CD14-positive monocyte (primary cell): ENCODE results near the gene CDH15. TPM values are rescaled to one million over a fixed set of nuclear protein-coding genes. Genes with fewer than 3 reads are reported as not detected.

ENCODE experiments used
- DNase-seq, 3 donors: peaks; one replicate each; pipeline ENCODE4 v3.0.0-alpha.2; 2011 to 2022
- H2AFZ ChIP-seq: 2 replicates; pipeline ENCODE4 v1.6.0; 2012; ENCODE audit warnings: mild to moderate bottlenecking, low read depth, low read length, inconsistent platforms; ENCODE audit not compliant: insufficient read depth, poor library complexity, severe bottlenecking
- H3K27ac ChIP-seq, 2 donors: 1 replicate in 1 of 2; 2 replicates in 1 of 2; pipeline ENCODE4 v1.5.1; 2012 to 2013; ENCODE audit warnings: low read length in 2 of 2, control low read depth in 1 of 2, inconsistent platforms in 1 of 2, low read depth in 1 of 2, mild to moderate bottlenecking in 1 of 2
- H3K27me3 ChIP-seq, 2 donors: one replicate each; pipeline versions ENCODE4 v1.6.0 to v1.6.1; 2011 to 2013; ENCODE audit warnings: low read length in 2 of 2; ENCODE audit not compliant: control insufficient read depth in 2 of 2, insufficient read depth in 2 of 2
- H3K36me3 ChIP-seq, 2 donors: replicated peaks in 1 of 2; 1 replicate in 1 of 2; 2 replicates in 1 of 2; pipeline versions ENCODE4 v1.5.1 to v1.6.1; 2012 to 2013; ENCODE audit warnings: low read length in 2 of 2, control low read depth in 1 of 2, inconsistent platforms in 1 of 2, mild to moderate bottlenecking in 1 of 2; ENCODE audit not compliant: insufficient read depth in 2 of 2, control insufficient read depth in 1 of 2
- H3K4me1 ChIP-seq, 2 donors: 1 replicate in 1 of 2; 2 replicates in 1 of 2; pipeline versions ENCODE4 v1.5.1 to v1.6.1; 2012 to 2013; ENCODE audit warnings: low read length in 2 of 2, control low read depth in 1 of 2, inconsistent platforms in 1 of 2, mild to moderate bottlenecking in 1 of 2, moderate library complexity in 1 of 2; ENCODE audit not compliant: insufficient read depth in 2 of 2, control insufficient read depth in 1 of 2
- H3K4me2 ChIP-seq: replicated peaks from 2 replicates; pipeline ENCODE3; 2012; ENCODE audit warnings: low read length, moderate library complexity, mild to moderate bottlenecking; ENCODE audit not compliant: poor library complexity, severe bottlenecking; ENCODE audit errors: extremely low read depth
- H3K4me3 ChIP-seq, 3 experiments: fragments of 200-600 bp in 1 of 3; sonication (generic) in 1 of 3; replicated peaks in 1 of 3; 1 replicate in 2 of 3; 2 replicates in 1 of 3; pipeline ENCODE4 v1.5.1; 2011 to 2013; ENCODE audit warnings: low read length in 3 of 3, mild to moderate bottlenecking in 3 of 3, control low read depth in 2 of 3, low read depth in 2 of 3, inconsistent platforms in 1 of 3, moderate library complexity in 1 of 3
- H3K79me2 ChIP-seq: 2 replicates; pipeline ENCODE4 v1.6.0; 2012; ENCODE audit warnings: mild to moderate bottlenecking, control low read depth, inconsistent platforms, low read length, moderate library complexity; ENCODE audit not compliant: insufficient read depth
- H3K9ac ChIP-seq: 2 replicates; pipeline ENCODE4 v1.6.0; 2017; ENCODE audit warnings: low read length, mild to moderate bottlenecking; ENCODE audit not compliant: insufficient read depth, poor library complexity, severe bottlenecking
- H3K9me3 ChIP-seq, 2 donors: replicated peaks in 1 of 2; 1 replicate in 1 of 2; 2 replicates in 1 of 2; pipeline versions ENCODE4 v1.5.1 to v1.6.1; 2012 to 2013; ENCODE audit warnings: low read length in 2 of 2, control low read depth in 1 of 2; ENCODE audit not compliant: control insufficient read depth in 1 of 2, insufficient read depth in 1 of 2
- H4K20me1 ChIP-seq: 2 replicates; pipeline ENCODE4 v1.6.0; 2012; ENCODE audit warnings: mild to moderate bottlenecking, low read length, control low read depth, moderate library complexity; ENCODE audit not compliant: insufficient read depth
- H3K27ac Mint-ChIP-seq, 7 donors: one replicate each; pipeline ENCODE4 v1.8.0; 2020; ENCODE audit warnings: mild to moderate bottlenecking in 7 of 7, mixed read lengths in 7 of 7, moderate library complexity in 6 of 7, inconsistent platforms in 2 of 7
- H3K27me3 Mint-ChIP-seq, 3 donors: one replicate each; pipeline ENCODE4 v1.8.0; 2021 to 2022; ENCODE audit warnings: low read depth in 3 of 3, mild to moderate bottlenecking in 3 of 3, mixed read lengths in 3 of 3, moderate library complexity in 3 of 3, inconsistent platforms in 1 of 3
- H3K36me3 Mint-ChIP-seq, 2 donors: one replicate each; pipeline ENCODE4 v1.8.0; 2020; ENCODE audit warnings: mixed read lengths in 2 of 2, inconsistent platforms in 1 of 2, mild to moderate bottlenecking in 1 of 2
- H3K4me1 Mint-ChIP-seq: one replicate; pipeline ENCODE4 v1.8.0; 2020; ENCODE audit warnings: mild to moderate bottlenecking, mixed read lengths
- H3K4me3 Mint-ChIP-seq, 2 donors: one replicate each; pipeline ENCODE4 v1.8.0; 2020; ENCODE audit warnings: mild to moderate bottlenecking in 2 of 2, mixed read lengths in 2 of 2, moderate library complexity in 1 of 2
- H3K9me3 Mint-ChIP-seq, 7 donors: one replicate each; pipeline ENCODE4 v1.8.0; 2020 to 2022; ENCODE audit warnings: mixed read lengths in 7 of 7, mild to moderate bottlenecking in 6 of 7, moderate library complexity in 6 of 7, inconsistent platforms in 2 of 7
- WGBS: methylation state at CpG from one replicate; pipeline ENCODE4 v1.1.5; 2013; ENCODE audit warnings: missing lambda C conversion rate; ENCODE audit not compliant: insufficient coverage; 5-methylcytosine and 5-hydroxymethylcytosine counted together
- intact Hi-C, 2 donors: fragments of 100-400 bp; cut with micrococcal nuclease; formaldehyde crosslinking; loops; one replicate each; pipeline versions ENCODE4 v1.15.0 to v1.15.1; 2023
- polyA plus RNA-seq, 3 donors: library from polyadenylated mRNA; depleted of rRNA in 1 of 3; unstranded in 2 of 3; stranded (reverse) in 1 of 3; fragments of 300-500 nt in 2 of 3; fragments of >200 nt in 1 of 3; fragmentation: Illumina TruSeq in 2 of 3; gene quantifications; 1 replicate in 2 of 3; 2 replicates in 1 of 3; pipeline ENCODE4 v1.2.3, GENCODE V29; 2012 to 2021
- TF ChIP-seq, protein P1 (sequence below): fragments of 200-600 bp; IDR thresholded peaks from one replicate; pipeline ENCODE4 v1.8.0; 2022; ENCODE audit warnings: antibody characterized with exemption, mild to moderate bottlenecking

Gene CDH15
- polyA plus RNA-seq, 3 donors, result not detected

DNA sequence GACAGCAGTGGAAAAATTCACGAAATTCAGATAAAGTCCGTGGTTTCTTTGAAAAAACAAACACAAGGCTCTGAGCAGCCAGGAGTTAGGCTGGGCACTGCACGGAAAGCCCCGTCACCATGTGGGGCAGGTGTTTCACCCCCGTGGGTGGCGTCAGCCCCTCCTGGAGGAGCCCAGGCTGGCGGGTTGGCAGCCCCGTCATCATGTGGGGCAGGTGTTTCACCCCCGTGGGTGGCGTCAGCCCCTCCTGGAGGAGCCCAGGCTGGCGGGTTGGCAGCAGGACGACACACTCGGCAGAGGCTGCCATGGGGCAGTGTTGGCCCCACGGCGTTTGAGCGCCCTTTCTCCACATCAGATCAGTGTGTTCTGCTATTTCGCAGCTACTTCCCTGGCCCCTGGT, 39.8 kb upstream of the CDH15 start:
- Histone ChIP-seq H3K9me3 (peaks cover 0 to 9% of the 10 kb centered on the region in 2 donors), H3K27me3 (no peaks in the 10 kb centered on the region), H3K4me1 (no peaks in the 10 kb centered on the region), H2AFZ (no peak overlapping the region), H3K4me2 (no peak overlapping the region), H3K79me2 (no peaks in the 10 kb centered on the region), H3K9ac (no peak overlapping the region), H4K20me1 (peaks cover 18% of the 10 kb centered on the region), H3K27ac (no peak overlapping the region), H3K4me3 (no peak overlapping the region), H3K36me3 (peaks cover 50 to 83% of the 10 kb centered on the region in 2 donors)
- Mint-ChIP-seq H3K27me3 (no peaks in the 10 kb centered on the region), H3K36me3 (peaks cover 56 to 89% of the 10 kb centered on the region in 2 donors), H3K4me1 (no peaks in the 10 kb centered on the region), H3K4me3 (no peak overlapping the region), H3K27ac (peak overlapping the region in 1 of 7 donors; percentile 15), H3K9me3 (peaks cover 5 to 11% (median 8%) of the 10 kb centered on the region in 7 donors)
- TF ChIP-seq, protein P1, sequence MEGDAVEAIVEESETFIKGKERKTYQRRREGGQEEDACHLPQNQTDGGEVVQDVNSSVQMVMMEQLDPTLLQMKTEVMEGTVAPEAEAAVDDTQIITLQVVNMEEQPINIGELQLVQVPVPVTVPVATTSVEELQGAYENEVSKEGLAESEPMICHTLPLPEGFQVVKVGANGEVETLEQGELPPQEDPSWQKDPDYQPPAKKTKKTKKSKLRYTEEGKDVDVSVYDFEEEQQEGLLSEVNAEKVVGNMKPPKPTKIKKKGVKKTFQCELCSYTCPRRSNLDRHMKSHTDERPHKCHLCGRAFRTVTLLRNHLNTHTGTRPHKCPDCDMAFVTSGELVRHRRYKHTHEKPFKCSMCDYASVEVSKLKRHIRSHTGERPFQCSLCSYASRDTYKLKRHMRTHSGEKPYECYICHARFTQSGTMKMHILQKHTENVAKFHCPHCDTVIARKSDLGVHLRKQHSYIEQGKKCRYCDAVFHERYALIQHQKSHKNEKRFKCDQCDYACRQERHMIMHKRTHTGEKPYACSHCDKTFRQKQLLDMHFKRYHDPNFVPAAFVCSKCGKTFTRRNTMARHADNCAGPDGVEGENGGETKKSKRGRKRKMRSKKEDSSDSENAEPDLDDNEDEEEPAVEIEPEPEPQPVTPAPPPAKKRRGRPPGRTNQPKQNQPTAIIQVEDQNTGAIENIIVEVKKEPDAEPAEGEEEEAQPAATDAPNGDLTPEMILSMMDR, result no peak
- DNase-seq, result no peak
- intact Hi-C loops, result no loop called here
- WGBS, result 93% methylated on average over 17 of the region's 17 CpGs

DNA sequence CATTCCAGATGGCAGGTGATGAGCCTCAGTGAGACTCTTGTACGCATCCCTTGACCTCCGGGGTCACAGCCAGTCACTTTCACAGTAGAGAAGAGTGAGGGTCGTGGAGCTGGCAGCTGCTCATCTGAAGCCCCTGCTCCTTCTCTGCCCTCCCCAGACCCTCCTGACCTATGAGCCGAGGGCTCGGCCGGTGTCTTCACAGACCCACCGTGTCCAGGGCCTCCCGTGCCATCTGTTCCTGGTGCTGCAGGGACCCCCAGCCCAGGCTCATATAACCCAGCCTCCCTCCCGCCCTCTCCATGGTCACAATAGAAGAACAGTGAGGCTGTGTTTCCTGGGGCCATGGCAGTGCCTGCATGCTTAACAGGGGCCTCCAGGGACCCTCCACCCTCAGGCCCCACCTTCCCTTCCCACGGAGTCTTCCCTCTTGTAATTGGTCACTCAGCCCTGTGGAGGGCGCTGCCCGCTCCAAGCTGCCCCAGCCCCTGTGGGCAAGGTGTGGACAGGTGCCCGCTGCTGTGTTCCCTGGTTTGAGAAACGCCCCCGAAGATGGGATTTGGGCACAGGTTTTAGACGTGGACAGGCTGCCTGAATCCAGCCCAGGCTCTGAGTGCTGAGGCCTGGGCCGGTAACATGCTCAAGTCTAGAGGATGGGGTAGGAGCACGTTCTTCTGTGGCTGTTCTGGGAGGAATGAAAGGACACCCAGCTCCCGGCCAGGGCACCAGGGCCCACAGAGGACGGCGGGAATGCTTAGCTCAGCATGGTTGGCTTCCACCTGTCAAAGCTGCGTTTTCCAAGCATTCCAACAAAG, 39.1 kb upstream of the CDH15 start:
- H3K4me2 ChIP-seq, result no peak overlapping the region
- H3K79me2 ChIP-seq, result no peaks in the 10 kb centered on the region
- no peaks in the 10 kb centered on the region for H3K4me1 ChIP-seq
- 97% methylated on average over 17 of the region's 22 CpGs for WGBS
- H3K9ac ChIP-seq, result no peak overlapping the region
- peak overlapping the region in 1 of 7 donors; percentile 66 for H3K27ac Mint-ChIP-seq
- H3K4me3 Mint-ChIP-seq, result no peak overlapping the region
- H3K27me3 Mint-ChIP-seq, result no peaks in the 10 kb centered on the region
- H3K9me3 ChIP-seq, result peaks cover 0 to 9% of the 10 kb centered on the region in 2 donors
- H3K36me3 ChIP-seq, result peaks cover 53 to 85% of the 10 kb centered on the region in 2 donors
- H3K4me1 Mint-ChIP-seq, result no peaks in the 10 kb centered on the region
- no peak overlapping the region for H3K27ac ChIP-seq
- DNase-seq, result no peak
- no peak overlapping the region for H3K4me3 ChIP-seq
- peaks cover 18% of the 10 kb centered on the region for H4K20me1 ChIP-seq
- no peak overlapping the region for H2AFZ ChIP-seq
- peaks cover 57 to 87% of the 10 kb centered on the region in 2 donors for H3K36me3 Mint-ChIP-seq
- intact Hi-C loops, result no loop called here
- TF ChIP-seq, protein P1, result no peak
- H3K27me3 ChIP-seq, result no peaks in the 10 kb centered on the region
- peaks cover 5 to 11% (median 8%) of the 10 kb centered on the region in 7 donors for H3K9me3 Mint-ChIP-seq
